ENCODE results near the gene GLI3.
A peak's percentile ranks its signal among the peaks of the same experiment; 100 is the strongest.

The GLI3 gene

GRCh38 chr7:42152329-42153205 lies 84.4 kb downstream of the GLI3 start:
- H3K27ac ChIP-seq: no peak overlapping the region
- no peak overlapping the region for H3K4me3 ChIP-seq
- no peak for TF ChIP-seq CTCF (IDR thresholded peaks at IDR 0.05)
- DNase-seq (ENCODE audit: low spot score): no peak

GRCh38 chr7:42151309-42151708 lies 85.7 kb downstream of the GLI3 start:
- no peak overlapping the region for H3K27ac ChIP-seq
- H3K4me3 ChIP-seq: peak overlapping the region; percentile 15
- TF ChIP-seq CTCF (IDR thresholded peaks at IDR 0.05): no peak
- no peak for DNase-seq (ENCODE audit: low spot score)

- no peak for DNase-seq (ENCODE audit: low spot score)
- Histone ChIP-seq H3K27ac (no peak overlapping the region), H3K4me3 (no peak overlapping the region)
- no peak for TF ChIP-seq CTCF (IDR thresholded peaks at IDR 0.05)
Measured at GRCh38 chr7:42145539-42145938, 91.5 kb downstream of the GLI3 start.

- Histone ChIP-seq H3K4me3 (no peak overlapping the region), H3K27ac (no peak overlapping the region)
- no peak for DNase-seq (ENCODE audit: low spot score)
- TF ChIP-seq CTCF (IDR thresholded peaks at IDR 0.05): no peak
Measured at GRCh38 chr7:42144604-42145003, 92.4 kb downstream of the GLI3 start.

- TF ChIP-seq CTCF (IDR thresholded peaks at IDR 0.05): no peak
- no peak overlapping the region for H3K27ac ChIP-seq
- no peak for DNase-seq (ENCODE audit: low spot score)
- H3K4me3 ChIP-seq: no peak overlapping the region
Measured at GRCh38 chr7:42143711-42144600, 93.1 kb downstream of the GLI3 start.

- H3K4me3 ChIP-seq: no peak overlapping the region
- DNase-seq (ENCODE audit: low spot score): no peak
- no peak overlapping the region for H3K27ac ChIP-seq
- TF ChIP-seq CTCF (IDR thresholded peaks at IDR 0.05): no peak
Measured at GRCh38 chr7:42142089-42142488, 94.9 kb downstream of the GLI3 start.

Measured in coronary artery (tissue), 2 donors.